Measurements from ENCODE around the gene PLCXD3. TPM values are rescaled to one million over a fixed set of nuclear protein-coding genes. Genes with fewer than 3 reads are reported as not detected.

PLCXD3 gene
- total RNA-seq, 2 donors from 2014 or later, result 44.5 to 68.3 TPM

GRCh38 chr5:41457094-41457493, 53.3 kb downstream of the PLCXD3 start:
- peaks cover 0 to 39% of the 10 kb centered on the region in 2 donors for H3K4me1 ChIP-seq
- no peak for TF ChIP-seq CTCF (IDR thresholded peaks at IDR 0.05)
- H3K9me3 ChIP-seq, result no peaks in the 10 kb centered on the region
- H3K4me3 ChIP-seq, result no peak overlapping the region
- peak overlapping the region; percentile 65 to 83 for H3K27ac ChIP-seq
- H3K36me3 ChIP-seq, result no peaks in the 10 kb centered on the region
- no peak for DNase-seq (ENCODE audit: low spot score)
- H3K27me3 ChIP-seq, result no peaks in the 10 kb centered on the region

GRCh38 chr5:41452506-41452905, 57.9 kb downstream of the PLCXD3 start:
- no peaks in the 10 kb centered on the region for H3K27me3 ChIP-seq
- no peaks in the 10 kb centered on the region for H3K36me3 ChIP-seq
- no peaks in the 10 kb centered on the region for H3K9me3 ChIP-seq
- H3K27ac ChIP-seq, result no peak overlapping the region
- no peak for TF ChIP-seq CTCF (IDR thresholded peaks at IDR 0.05)
- no peak overlapping the region for H3K4me3 ChIP-seq
- peaks cover 0 to 18% of the 10 kb centered on the region in 2 donors for H3K4me1 ChIP-seq
- DNase-seq (ENCODE audit: low spot score), result no peak

- no peak for DNase-seq (ENCODE audit: low spot score)
- H3K9me3 ChIP-seq, result no peaks in the 10 kb centered on the region
- TF ChIP-seq CTCF (IDR thresholded peaks at IDR 0.05), result no peak
- peak overlapping the region in 1 of 2 donors; percentile 67 for H3K27ac ChIP-seq
- H3K27me3 ChIP-seq, result no peaks in the 10 kb centered on the region
- H3K4me1 ChIP-seq, result peaks cover 0 to 13% of the 10 kb centered on the region in 2 donors
- H3K36me3 ChIP-seq, result no peaks in the 10 kb centered on the region
- no peak overlapping the region for H3K4me3 ChIP-seq
These were observed 62.5 kb downstream of the PLCXD3 start for GRCh38 chr5:41447650-41448510.

- H3K4me1 ChIP-seq, result peaks cover 0 to 16% of the 10 kb centered on the region in 2 donors
- DNase-seq (ENCODE audit: low spot score), result peak; percentile 60
- no peak for TF ChIP-seq CTCF (IDR thresholded peaks at IDR 0.05)
- no peaks in the 10 kb centered on the region for H3K9me3 ChIP-seq
- H3K27me3 ChIP-seq, result no peaks in the 10 kb centered on the region
- no peaks in the 10 kb centered on the region for H3K36me3 ChIP-seq
- H3K27ac ChIP-seq, result peak overlapping the region in 1 of 2 donors; percentile 29
- H3K4me3 ChIP-seq, result no peak overlapping the region
These were observed 64.4 kb downstream of the PLCXD3 start for GRCh38 chr5:41445937-41446563.

- Histone ChIP-seq H3K36me3 (no peaks in the 10 kb centered on the region), H3K27ac (peak overlapping the region in 1 of 2 donors; percentile 37), H3K4me1 (peaks cover 0 to 6% of the 10 kb centered on the region in 2 donors), H3K4me3 (no peak overlapping the region), H3K9me3 (no peaks in the 10 kb centered on the region), H3K27me3 (no peaks in the 10 kb centered on the region)
- DNase-seq (ENCODE audit: low spot score), result no peak
- TF ChIP-seq CTCF (IDR thresholded peaks at IDR 0.05), result no peak
These were observed 75.1 kb downstream of the PLCXD3 start for GRCh38 chr5:41435276-41435675.

Measured in right atrium auricular region (tissue), 2 donors.